Stimulated activated CD8-positive, alpha-beta memory T cell treated with anti-CD3 and anti-CD28 coated beads, Interleukin-12 subunit alpha, Interleukin-12 subunit beta, amount 100 ng/mL, for 24 hours (primary cell): ENCODE data around the gene NRXN3.

Experiments used
- DNase-seq: peaks from one replicate; pipeline ENCODE4 v3.0.0-alpha.2; 2020; ENCODE audit errors: extremely low read depth

NRXN3 gene

DNA sequence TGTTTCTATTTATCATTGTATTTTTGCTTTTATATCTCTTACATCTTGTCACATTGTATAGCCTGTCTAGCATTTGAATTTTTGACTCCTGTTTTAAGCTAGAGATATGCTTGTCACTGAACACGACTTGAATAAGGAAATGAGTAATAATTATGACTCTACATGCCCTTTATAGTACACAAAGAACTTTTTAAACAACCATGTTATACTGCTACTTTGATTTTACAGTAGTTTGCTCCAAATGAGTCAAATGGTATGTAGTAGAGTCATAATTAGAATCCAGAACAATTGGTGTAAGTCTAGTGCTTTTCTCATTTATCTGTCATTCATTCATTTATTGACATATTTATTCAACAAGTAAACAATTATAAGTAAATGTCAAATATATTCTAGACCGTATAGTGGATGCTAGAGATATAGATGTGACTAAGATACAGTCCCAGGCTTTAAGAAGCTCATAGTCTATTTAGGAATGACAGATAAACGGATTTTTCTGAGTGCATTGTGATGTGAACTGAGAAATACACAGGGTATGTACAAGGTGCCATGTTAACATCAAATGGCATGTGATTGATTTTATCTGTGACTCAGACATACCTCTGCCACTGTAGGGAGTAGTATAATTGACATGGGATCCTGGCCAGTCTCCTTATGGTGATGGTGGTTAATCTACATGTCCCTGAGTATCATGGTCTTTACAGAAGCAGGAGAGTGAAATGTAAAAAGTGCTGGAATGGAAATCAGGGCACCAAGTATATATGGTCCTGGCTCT, 1241.4 kb downstream of the NRXN3 start:
- DNase-seq, result no peak

DNA sequence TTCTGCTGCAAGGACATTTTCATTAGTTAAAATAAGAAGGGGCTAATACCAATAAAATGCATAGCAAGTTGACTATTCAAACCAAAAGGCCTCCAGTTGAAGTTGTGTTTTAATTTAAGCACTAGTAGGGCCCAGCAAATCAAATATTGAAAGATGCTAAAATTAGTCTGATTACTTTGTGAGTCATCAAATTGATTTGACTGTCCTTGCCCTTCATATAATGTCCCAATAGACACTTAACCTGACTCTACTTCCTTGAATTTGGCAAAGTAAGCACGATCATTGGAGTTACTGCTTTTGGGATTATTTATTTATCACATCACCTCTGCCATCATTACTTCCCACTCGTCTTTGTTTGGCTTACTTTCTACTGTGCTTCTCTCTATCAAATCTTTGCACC, 1242.6 kb downstream of the NRXN3 start:
- no peak for DNase-seq

DNA sequence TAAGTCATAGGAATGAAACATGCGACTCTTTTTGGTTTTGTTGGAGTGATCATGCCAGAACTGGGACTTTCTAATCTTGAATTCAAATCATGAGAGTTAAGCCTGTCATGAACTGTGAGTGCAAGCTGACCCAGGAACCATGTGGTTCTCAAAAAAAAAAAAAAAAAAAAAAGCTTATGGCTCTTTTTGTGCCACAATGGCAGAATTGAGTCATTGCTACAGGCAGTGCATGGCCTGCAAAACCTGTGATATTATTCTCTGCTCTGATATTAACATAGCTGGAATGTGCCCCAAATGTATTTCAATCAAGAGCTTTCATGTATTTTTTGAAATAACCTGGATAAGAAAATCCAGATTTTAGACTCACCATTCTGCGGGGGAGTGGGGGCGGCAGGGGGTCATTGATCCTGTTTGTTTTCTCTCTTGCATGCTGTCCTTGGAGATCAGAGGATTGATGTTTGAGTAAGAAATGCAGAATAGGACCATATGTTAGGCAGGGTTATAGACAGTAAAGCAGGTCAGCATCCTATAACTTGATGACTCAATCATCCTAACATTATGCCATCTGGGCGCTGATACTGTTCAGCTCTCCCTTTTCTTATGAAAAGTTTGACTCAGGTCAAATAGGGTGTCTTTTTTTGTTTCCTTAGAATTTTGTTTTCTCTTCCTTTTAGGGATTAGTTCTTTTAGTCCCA, 1243.7 kb downstream of the NRXN3 start:
- DNase-seq, result no peak

DNA sequence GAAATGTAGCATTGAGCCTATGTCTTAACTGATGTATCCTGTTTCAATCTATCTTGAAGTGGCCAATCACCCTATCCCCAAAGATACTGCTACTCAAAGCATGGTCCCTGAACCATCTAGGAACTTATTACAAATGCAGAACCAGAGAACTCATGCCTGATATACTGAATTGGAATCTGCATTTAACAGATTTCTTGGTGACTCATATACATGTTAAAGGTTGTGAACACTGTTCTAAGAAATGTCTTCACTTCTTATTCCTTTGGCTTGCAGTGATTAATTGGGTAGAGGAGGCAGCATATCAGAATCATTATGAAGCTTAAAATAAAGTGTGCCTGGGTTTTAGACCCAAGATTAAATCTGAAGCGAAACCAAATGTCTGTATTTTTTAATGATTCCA, 1245.6 kb downstream of the NRXN3 start:
- no peak for DNase-seq

DNA sequence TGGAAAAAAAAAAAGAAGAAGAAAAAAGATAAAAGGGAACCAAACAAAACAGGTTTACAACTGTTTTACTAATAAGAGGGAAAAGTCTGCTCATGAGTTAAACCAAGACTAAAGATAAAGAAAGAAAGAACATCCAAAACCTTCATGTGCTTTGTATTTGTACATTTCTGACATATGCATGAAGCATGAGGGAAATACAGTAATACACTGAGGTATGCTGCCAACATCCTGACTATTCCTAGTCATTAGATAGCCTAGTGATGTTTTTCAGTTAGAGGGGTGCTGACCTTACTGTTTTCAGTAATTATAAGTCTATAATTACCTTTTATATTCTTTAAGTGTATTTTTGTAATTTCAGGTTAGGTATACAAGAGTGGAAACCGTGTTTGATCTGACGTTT, 1247.8 kb downstream of the NRXN3 start:
- DNase-seq, result no peak

DNA sequence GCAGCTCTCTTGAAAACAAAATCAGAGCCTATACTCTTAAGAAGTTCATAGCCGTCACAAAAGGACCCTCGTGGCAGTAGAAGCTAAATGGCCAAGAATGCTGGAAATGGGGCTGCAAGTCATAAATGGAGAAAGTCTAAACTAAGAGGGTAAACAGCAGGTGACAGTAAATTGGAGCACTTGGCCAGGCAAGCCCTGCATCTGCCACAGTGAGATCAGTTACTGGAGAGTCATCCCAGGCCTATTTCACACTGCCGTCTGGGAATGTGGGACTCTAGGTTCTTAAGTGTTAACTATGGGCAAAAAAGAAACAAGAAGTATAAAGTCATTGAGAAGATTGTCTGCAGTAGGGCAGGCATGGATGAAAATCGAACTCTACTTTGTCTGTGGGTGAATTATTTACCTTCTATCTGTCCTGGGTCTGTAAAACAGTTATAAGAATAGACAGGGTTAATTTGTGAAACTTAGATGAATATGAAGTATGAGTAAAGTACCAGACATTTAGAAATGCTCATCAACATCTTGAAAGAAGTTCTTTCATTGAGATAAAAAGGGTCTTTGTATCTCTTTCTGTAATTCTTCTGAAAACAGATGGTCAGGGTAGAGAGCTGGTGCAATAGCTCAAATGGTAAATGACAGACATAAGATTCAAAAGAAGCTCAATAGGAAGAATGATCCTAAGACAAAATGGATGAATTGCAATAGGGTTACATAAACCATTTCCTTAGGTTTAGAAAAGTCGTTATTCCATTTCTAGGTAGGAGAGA, 1248.7 kb downstream of the NRXN3 start:
- DNase-seq, result no peak

DNA sequence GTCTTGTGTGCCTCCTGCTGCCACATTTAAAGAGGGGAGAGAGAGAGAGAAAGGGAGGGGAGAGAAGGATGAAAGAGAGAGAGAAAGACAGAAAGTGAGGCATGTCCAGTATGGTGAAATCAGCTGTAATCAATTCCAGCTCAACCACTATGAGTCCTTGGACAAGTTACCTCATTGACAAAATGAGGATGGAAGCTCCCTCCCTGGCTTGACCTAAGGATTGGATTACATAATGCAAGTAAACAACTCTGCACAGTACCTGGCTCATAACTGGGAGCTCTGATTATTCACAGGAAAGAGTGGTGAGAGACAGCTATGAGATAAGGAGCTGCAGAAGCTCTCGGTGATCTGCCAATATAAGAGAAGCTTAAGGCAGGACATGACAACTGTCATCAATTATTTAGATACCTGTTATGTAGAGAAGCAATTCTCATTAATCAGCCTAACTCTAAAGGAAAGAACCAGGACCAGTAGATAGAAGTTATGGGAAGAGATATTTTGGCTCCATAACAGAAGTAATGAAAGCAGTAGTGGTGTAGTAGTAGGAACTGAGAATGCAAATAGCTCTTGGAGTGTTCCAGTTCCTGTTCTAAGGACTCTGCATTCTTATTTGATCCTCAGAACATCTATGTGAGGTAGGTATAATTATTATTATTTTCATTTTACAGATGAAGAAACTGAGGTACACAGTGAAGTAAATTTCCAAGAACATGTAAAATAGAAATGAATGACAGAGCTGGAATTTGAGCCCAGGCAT, 1249.6 kb downstream of the NRXN3 start:
- DNase-seq, result no peak

DNA sequence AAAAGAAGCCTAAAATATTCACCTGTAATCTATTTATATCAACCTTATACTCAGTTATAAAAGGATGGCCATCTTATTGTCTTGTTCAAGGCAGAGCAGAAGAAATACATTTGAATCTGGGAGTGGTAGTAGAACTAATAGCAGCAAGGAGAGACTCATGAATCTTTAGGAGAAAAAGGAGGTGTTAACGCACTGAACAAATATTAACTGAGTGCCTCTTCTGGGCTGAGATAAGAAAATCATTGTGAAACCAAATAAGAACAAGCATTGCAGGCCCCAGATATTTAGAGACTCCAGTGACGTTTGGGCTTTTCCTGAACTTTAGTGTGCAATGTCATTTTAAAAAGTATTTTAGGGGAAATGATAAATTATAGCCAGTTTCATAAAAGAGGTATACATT, 1250.6 kb downstream of the NRXN3 start:
- no peak for DNase-seq

DNA sequence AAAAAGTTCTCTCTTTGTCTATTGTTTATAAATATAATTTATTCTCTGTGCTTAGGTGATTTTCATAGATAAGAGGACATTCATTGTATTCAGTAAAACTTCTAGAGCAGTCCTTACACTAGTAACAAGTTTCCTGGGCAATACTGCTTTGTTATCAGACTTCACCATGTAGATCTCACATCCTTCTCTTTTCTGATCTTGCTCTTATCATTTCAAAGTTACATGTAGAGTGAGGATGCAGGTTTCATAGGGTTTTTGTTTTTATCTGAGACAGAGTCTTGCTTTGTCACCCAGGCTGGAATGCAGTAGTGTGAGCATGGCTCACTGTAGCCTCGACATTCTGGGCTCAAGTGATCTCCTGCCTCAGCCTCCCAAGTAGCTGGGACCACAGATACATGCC, 1251.6 kb downstream of the NRXN3 start:
- DNase-seq, result no peak

DNA sequence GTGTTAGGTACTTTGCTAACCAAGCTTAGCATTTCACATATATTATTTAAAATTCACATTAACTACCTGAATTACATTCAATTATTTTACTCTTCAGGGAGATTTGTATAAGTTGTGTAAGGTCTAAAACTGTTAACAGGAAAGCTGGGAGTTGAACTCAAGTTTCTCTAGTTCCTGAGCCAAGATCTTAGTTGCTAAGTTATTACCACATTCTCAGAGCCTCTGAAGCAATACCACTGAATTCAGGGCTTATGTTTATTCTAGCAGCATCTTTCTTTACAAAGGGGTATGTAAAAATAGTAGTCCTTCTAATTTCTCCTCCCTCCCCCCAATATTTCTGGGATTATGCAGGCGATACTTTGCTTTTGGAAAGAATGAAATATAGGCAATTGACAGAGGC, 1254.3 kb downstream of the NRXN3 start:
- no peak for DNase-seq

DNA sequence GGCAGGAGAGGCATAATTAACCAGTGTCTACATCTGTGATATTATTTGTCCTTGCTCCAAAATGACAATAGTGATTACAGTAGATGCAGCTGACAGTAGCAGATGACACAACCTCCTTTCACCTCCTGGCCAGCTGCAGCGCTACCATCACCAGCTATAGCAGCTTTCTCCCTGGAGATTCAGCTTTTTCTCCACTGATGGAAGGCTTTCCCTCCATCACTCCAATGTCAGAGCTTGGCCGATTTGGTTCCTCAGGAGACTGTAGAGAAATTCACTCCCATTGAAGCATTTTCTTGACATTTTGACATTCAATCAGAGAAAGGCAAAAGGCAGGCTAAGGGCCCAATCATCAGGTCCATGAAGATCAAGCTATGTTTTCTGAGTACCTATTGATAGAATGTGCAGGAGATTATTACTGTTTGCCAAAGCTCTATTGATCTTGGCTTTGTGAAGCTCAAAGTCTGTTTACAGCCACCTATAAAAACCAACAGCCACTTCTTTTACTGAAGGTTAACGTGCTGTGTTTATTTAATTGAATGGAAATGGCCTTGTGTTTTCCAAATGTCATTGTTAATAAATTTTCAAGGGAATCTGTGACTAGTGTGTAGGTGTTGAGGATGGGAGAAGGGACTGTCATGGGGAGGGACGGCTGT, 1256.1 kb downstream of the NRXN3 start:
- no peak for DNase-seq

DNA sequence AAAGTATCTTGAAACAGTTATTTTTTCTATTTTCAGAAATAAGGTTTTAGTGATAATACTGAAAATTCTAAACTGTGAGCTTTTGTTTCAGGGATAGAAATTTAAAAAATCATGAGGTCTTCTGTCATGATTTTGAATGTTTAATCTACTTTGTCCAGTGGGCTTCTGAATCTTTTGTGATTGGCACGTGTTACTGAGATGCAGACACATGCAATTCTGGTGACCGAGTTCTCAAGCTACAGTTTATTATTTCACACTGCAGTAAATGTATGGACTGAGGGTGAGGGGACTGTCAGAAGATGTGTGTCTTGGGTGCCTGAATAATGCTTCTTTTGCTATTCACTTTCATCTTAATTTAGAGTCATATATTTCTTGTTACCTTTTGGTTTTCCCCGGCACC, 1262.5 kb downstream of the NRXN3 start:
- DNase-seq, result no peak

DNA sequence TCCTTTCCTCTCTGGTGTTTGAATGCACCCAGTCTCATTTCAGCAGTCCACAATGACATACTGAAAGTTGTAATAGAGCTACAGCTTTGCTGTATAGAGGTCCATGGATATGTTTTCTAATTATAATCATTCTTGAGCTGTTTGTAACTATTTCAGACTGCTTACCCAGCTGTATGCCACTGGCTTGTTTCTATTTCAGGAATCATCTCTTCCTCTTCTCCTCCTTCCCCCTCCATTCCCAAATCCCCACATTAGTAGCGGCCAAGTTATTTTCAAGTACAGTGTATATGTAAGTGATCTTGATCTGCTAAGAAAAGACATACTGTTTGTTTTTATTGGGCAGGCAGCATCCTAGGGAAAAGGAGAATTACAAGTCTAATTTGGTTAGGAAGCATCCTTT, 1266.2 kb downstream of the NRXN3 start:
- no peak for DNase-seq

DNA sequence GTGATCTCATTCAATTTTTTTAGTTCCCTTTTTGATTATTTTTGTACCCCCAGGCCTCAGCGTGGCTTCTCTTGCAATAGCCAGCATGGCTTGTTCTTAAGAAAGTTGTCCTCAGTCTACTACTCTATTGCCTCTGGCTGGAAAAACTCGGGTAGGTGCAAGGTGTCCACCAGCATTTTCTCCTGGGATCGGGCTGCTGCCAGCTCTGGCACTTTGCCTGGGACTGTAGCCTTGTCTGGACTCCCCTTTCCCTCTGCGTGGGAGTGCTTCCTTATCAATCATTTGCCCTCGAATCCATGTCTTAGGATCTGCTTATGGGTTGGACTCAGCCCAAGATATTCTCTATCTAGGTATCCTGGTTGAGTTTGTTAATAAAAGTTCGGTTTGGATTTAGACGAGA, 1267.8 kb downstream of the NRXN3 start:
- DNase-seq, result no peak

DNA sequence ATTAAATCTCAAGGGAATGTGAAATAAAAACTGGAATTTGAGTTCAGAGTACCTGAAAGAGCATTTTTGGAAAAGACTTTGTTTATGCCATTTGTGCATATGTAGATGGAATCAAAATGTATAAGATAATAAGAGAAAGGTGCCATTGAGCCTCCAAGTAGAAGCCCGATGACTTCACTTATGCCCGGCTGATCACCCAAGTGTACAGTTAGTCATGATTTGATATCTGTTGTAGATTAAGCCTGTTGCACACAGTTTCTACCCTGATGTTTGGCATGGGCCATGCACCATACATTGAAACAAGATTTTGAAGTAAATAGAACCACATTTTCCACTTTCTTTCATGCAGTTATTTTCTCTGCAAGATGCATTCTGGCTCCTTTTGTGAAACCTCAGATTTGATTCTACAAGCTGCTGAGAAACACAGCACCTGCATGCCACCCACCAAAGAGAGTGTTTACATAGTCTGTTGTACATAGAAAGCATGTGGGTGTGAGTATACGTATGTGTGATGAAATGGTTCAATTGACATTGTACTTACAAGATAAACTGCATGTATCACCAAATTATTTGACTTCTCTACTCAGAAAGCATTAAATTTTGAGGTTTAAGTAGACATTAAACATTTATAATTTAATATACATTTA, 1268.6 kb downstream of the NRXN3 start:
- no peak for DNase-seq

DNA sequence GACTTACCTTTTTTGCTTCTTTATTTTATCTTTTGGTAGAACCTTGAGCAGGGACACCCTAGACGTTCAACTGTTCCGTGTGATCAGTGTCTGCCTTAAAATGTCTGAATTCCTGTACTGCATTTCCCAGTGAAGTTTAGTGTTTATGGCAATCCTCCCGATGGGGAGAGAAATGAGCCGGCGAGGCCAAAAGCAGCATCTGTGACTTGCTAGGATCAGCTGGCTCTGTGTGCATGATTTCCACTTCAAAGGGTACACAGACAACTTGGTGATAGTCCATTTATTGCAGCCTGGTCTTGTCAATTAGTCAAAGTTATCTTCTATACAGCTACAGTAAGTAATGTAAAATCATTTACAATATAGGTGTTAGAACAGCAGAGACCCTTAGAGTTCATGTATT, 1272.6 kb downstream of the NRXN3 start:
- no peak for DNase-seq

DNA sequence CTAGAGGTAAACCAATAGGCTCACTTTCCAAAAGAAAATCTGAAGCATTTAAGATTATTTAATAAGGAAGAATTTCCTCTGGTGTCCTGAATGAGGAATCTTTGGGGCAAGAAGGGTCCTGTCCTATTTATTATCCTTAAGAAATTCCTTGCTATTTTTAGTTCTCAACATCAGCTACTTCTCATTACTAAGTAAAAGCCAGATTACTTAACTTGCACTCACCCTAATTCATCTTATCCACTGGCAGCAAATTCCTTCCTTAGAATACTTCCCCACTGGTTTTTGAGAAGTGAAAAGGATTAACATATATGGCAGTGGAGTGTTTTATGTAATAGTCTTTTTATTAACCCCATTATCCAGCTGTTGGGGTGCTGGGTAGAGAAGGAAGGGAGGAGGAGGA, 1273.4 kb downstream of the NRXN3 start:
- DNase-seq, result no peak

DNA sequence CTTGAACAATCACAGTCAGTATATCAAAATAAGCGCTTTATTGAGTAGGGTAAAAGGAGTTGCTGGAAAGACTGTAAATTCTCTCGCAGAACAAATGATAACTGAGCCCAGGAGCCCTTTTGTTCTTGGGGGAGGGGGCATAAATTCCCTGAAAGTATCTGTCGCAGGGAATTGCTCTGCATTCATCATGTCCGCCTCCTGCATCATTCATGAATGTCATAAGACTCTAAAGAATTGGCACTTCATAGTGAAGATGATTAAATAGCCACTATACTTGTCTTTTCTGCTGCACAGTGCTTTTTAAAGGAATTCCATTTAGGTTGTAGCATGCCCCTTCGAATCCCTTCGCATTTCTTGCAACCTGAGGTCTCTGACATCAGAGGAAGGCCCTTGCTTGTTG, 1278.8 kb downstream of the NRXN3 start:
- DNase-seq, result no peak

DNA sequence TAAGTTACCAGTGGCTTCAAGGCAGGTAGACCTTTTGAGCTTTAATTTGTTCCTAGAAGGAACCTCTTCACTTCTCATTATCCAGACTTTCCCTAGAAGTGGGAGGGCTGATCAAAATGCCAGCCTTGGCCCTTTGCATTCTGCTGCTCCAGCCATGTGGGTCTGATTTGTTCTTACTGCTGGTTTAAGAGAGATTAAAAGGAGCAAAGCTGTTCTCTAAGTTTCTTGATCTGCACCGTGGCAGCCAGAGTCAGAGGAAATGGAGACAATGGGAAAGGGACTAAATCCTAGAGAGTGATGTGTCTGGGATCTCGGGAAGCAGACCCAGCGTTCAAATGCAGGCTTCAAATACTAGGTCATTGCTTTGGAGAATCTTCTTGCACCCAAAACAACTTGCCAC, 1281.4 kb downstream of the NRXN3 start:
- DNase-seq, result no peak

DNA sequence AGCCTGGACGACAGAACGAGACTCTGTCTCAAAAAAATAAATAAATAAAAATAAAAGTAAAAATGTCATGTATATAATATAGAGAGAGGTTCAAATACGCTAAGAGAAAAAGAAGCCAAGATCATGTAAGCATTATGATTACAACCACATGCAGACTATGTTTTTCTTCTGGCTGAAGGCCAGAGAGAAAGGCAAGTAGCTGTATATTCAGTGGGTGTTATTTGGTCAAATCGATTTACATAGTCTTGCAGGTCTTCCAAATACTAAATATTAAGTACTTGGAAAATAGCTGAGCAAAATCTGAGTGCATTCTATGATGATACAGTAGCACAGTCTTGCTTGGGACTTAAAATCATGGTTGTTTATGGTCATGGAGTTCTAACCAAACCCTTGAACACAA, 1283.1 kb downstream of the NRXN3 start:
- no peak for DNase-seq

DNA sequence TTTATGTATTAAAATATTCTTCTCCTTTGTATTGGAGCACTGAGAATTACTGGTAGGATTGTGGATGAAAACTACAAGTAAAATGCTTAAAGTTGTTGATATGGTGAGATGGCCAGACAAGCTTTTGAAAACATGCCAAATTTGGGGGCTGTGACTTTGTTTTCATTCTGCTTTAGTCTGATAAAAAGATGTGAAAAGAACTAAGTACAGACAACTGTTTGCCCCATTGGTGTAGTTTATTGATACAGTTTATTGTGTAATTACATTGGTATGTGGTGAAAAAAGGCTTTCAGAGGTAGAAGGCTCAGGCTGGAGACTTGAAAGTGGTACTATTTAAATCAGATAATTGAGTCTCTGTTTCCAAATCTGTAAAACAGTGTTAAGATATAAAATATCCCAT, 1294.3 kb downstream of the NRXN3 start:
- no peak for DNase-seq
